HG03139 (cell line): ENCODE measurements around the gene ASGR2.
"Not testable (repeated sequence)": the region's sequence is repeated elsewhere in the genome, so short reads cannot be mapped to it uniquely, and the experiment has no call there.

Experiments used
- ATAC-seq: cut with Tn5 transposase; IDR thresholded peaks from one replicate; pipeline ENCODE4 v1.9.1; 2021; ENCODE audit not compliant: unreplicated experiment

Gene ASGR2, protein sequence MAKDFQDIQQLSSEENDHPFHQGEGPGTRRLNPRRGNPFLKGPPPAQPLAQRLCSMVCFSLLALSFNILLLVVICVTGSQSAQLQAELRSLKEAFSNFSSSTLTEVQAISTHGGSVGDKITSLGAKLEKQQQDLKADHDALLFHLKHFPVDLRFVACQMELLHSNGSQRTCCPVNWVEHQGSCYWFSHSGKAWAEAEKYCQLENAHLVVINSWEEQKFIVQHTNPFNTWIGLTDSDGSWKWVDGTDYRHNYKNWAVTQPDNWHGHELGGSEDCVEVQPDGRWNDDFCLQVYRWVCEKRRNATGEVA

DNA sequence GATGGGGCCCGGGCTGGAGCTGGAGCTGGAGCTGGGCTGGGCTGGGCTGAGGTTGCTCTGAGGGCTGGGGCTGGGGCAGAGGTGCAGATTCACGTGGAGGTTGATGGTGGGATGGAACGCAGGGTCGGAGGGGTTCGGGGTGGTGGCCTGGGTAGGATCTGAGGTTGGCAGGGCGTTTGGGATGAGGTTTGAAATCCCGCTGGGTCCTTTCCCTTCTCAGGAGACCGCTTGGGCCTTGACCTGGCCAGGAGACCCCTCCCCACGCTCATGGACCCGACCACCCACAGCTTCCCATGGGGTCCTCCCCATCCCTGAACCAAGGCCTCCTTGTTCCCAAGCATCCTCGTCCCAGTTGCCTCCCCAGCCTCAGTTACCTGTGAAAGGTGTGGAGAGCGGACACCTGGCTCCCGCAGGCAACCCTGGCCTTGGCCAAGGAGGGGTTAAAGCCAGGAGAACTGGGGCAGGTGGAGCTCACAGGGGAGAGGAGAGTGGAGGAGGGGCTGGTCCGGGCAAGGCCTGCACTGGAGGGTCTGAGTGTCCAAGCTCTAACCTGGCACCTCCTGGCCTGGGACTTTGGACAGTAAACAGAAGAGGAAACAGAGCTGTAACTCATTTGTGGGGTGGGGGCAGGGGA is at the start of gene ASGR2:
Gene ASGR2 (minus strand): TSS at position 582 of the 634 bp plus-strand sequence. CDS start 582 bp downstream, outside the sequence.
- no peak for ATAC-seq

DNA sequence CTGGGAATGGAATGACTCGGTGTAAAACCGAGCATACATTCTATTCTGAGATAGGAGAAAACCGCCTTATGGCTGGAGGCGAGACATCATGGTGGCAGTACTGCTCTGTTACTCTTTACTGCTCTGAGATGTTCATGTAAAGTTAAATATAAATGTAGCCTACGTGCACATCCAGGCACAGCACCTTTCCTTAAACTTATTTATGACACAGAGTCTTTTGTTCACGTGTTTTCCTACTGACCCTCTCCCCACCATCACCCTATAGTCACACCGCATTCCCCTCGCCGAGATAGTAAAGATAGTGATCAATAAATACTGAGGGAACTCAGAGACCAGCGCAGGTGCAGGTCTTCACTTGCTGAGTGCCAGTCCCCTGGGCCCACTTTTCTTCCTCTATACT is 44.9 kb upstream of the ASGR2 start:
- ATAC-seq: not testable (repeated sequence)

DNA sequence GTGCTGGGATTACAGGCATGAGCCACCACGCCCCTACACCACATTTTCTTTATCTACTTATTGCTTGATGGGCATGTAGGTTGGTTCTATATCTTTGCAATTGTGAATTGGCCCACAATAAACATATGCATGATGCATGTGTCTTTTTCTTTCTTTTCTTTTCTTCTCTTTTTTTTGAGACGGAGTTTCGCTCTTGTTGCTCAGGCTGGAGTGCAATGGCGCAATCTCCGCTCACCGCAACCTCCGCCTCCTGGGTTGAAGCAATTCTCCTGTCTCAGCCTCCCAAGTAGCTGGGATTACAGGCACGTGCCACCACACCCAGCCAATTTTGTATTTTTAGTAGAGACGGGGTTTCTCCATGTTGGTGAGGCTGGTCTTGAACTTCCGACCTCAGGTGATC is 43.8 kb upstream of the ASGR2 start:
- ATAC-seq: not testable (repeated sequence)

DNA sequence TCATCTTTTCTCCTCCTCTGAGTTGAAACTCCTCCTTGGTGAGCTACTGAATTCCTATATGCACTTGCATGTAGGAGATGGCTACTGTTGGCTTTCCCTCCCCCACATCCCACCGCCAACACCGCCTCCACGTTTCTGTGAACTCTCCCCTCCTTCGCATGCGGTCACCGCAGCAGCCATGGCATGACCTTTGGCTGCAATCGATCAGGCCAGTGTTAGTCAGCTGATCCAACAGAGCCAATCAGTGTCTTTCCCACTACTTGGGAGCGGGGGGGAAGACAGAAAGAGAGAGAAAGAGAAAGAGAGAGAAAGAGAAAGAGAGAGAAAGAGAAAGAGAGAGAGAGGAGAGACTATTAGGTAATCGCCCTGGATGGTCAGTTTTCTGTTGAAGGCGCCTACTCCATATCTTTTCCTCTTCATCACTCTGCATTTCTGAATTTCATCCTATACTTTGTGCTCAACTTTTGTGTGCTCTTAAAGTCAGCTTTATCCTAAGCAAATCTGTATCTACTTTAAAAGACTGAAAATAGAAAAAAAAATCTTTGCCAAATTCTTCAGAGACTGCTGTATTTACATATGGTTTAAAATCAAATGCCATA is 41.8 kb upstream of the ASGR2 start:
- ATAC-seq: no peak

DNA sequence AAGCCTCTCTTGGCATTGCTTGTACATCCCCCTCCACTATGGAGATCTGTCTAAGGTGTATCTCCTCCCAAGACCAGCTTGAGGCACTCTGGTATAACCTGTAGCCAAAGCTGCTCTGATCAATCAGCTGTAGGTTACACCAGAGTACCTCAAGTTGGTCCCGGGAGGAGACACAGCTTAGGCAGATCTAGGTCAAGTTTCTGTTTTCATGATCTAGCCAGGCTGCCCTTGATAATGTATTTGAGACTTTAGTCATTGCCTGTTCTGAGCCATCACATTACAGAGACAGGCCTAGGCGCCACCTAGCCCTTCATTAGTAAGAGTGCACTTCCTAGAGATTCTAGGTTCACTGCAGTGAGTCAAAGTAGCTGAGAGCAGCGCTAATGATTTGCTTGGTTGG is 33.1 kb upstream of the ASGR2 start:
- ATAC-seq: no peak

DNA sequence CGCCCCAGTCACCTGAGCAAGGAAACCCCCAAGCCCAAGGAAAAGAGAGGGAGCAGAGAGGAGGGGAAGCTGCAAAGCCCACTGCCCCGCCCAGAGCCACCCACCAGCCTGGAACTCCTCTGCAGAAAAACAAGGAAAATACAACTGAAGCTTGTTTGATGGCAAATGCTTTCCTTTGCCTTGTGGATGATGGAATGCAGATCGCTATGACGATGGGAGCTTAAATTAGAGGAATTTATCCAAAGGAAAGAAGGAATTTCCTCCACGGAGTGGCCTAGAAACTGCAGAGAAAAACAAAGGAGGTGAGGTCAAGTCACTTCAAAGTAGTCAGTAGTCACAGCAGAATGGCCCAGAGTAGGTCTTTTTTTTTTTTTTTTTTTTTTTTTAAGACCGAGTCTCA is 31.5 kb upstream of the ASGR2 start:
- no peak for ATAC-seq

DNA sequence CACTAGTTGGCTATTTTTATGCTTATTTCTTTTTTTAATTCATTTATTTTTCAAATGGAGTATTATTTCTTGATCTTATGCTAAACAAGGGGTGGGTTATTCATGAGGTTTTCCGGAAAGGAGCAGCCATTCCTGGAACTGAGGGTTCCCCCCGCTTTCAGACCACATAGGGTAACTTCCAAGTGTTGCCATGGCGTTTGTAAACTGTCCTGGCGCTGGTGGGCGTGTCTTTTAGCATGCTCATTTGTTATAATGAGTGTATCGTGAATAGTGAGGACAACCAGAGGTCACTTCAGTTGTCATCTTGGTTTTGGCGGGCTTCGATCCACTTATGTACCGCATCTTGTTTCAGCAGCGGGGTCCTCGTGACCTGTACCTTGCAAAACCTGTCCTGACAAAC is 29.6 kb upstream of the ASGR2 start:
- ATAC-seq: no peak

DNA sequence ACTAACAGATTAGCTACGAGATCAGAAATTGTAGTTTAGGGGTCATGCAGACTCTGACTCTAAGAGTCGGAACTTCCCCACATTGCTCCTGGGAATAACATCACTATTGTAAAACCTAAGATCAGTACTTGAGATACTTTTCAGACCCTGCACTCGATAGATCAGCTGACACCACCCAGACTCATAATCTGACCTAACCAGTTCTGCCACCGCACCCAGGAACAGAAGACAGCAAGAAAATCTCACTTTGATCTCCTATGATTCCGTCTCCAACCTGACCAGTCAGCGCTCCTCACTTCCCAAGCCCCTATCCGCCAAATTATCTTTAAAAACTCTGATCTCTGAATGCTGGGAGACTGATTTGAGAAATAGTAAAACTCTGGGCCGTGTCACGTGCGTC is 27.2 kb upstream of the ASGR2 start:
- ATAC-seq: no peak

DNA sequence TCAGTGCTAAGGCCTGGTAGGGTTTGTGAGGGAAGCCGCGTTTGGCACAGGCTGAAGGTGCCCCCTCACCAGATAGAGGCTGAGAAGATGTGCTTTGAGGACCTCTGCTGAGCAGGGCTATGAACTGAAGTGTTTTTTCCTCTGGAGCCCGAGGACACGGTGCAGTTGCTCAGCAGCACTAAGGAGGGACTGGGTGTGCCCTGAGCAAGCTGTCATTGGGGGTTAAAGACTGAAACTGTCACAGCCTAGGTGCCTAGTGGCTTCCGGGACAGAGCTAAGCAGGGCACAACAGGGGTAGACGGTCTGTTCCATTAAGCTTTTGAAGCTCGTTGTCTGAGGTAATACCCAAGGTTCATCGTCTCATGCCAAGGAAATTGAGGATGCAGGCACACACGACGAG is 24.8 kb upstream of the ASGR2 start:
- ATAC-seq: no peak

DNA sequence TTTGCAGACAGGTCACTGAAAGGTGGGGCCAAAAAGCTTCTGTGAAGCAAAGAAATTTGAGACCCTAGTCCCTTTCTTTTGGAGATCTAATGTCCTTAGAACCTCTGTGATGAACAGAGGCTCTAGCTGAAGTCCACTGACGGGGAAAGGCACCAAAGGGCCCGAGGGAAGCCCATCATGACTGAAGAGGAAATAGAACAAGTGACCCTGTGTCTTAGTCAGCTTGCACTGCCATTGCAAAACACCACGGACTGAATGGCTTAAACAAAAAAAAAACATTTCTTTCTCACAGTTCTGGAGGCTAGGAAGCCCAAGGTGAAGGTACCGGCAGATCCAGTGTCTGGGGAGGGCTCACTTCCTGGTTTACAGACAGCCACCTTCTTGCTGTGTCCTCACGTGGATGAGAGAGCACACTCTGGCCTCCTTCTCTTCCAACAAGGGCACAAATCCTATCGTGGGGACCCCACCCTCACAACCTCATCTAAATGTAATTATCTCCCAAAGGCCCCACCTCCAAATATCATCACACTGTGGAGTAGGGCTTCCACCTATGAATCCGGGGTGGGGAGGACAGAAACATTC is 24.3 kb upstream of the ASGR2 start:
- ATAC-seq: no peak

DNA sequence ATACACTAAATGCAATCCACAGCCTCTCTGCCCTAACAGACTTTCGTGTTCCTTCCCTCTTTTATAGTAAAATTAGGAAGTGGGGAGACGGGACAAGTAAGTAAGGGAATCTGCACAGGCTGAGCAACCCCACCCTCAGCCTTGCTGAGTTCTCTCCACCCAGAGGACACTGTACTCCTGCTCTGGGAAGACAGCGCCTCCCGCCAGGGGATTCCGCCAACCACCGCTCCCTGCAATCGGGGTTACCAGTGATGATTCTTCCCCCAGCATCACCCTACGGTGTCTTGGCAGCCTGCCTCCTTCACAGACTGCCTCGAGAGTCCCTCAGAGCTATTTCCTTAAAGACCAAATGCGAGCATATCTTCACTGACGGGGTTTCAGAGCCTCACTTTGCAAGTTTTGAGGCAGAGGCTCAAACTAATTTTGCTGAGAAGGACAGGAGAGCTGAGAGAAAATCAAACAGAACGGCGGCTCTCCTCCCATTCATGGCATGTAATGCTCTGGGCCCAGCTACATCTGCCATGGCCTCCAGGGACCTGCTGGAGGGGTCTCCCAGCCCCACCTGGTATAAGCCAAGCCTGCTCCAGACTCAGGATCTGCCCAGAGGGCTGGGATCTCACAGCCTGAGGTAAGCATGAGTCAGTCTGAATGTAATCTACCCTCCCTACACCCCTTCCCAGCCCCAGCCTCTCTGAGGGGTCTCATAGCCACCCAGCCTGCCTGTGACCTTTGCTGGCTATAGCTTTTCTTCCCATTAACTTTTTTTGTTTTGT is 22.7 kb upstream of the ASGR2 start:
- no peak for ATAC-seq

DNA sequence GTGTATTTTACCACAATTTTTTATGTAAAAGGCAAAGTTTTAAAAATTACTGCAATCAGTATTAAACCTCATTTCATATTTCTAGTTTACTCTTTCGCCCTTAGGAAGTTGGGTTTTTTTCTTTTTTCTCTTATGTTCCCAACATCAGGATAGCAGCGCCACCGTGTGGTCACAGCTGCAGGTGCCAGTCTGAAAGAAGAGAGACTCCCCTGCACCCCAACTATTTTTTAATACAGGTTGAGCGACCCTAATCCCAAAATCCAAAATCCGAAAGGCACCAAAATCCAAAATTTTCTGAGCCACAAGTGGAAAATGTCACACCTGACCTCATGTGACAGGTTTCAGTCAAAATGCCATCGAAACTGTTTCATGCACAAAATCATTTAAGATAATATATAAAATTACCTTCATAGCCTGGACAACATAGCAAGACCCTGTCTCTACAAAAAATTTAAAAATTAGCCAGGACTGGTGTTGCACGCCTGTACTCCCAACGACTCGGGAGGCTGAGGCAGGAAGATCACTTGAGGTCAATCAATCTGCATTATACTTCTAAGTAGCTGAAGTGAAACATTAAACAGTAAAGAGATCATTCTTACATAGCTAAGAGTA is 21.8 kb upstream of the ASGR2 start:
- no peak for ATAC-seq

DNA sequence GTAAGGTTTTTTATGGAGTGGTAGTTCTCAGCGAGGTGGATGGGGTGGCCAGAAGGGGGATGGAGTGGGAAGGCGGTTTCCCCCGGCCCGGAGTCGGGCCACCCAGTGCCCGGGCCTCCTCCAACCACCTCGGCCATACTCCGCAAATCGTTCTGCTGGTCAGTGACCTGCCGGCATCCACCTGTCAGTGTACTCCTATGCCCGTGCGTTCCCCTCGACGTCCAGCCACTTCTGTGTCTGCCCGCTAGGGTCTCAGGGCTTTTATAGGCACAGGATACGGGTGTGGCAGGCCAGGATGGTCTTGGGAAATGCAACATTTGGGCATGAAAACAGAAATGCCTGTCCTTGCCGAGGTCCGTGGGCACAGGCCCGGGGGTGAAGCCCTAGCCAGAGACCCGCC is 19.3 kb upstream of the ASGR2 start:
- no peak for ATAC-seq

DNA sequence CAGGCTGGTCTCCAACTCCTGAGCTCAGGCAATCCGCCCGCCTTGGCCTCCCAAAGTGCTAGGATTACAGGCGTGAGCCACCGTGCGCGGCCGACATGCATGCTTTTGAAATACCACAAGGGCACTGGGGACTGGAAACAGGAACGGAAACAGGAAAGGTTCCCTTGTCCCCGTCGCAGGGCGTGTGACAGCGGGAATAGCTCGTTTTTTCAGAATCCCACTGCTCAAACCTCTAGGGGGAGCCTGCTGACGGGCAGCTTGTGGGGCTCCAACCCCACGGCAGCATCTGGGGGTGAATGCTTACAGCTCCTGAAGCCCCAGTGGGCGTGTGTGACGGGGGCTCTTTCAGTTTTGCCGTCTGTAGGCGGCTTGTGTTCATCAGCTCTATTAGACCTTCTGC is 18.8 kb upstream of the ASGR2 start:
- no peak for ATAC-seq

DNA sequence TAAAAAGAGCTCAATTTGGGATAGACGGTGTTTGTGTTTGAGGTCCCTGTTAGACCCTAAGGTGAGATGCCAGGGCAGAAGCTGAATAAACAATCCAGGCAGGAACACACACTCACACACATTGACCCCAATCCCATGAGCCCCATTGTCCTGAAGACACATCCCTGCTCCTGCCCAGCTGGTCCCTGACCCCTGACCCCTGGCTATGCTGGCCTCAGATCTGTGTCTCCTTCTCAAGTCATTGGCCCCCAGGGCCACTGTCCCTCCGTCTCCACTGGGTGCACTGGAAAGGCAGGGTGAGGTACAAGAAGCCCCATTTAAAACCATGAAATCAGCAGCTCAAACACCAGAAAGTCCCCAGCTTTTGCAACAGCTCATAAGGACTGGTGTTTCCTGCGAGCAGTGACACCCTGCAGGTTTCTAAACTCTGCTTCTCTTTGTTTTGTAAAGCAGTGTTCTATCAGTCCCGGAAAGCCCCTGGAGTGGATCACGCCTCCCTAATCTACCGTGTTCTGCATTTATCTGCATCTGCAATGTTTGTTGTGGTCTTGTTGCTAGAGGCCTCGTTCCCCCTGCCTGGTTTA is 18.0 kb upstream of the ASGR2 start:
- ATAC-seq: no peak

DNA sequence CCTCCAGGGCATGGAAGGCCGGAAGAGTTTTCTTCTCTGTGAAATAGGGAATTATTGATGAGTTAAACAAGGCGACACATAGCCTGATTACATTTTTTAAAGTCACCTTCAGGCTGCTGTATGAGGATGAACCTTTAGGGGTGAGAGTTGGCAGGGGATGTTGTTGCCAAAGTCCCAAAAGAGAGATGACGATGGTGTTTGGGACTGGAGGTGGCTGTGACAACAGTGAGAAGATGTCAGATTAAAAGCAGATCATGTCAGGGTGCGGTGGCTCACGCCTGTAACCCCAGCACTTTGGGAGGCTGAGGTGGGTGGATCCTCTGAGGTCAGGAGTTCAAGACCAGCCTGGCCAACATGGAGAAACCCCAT is 16.8 kb upstream of the ASGR2 start:
- no peak for ATAC-seq

DNA sequence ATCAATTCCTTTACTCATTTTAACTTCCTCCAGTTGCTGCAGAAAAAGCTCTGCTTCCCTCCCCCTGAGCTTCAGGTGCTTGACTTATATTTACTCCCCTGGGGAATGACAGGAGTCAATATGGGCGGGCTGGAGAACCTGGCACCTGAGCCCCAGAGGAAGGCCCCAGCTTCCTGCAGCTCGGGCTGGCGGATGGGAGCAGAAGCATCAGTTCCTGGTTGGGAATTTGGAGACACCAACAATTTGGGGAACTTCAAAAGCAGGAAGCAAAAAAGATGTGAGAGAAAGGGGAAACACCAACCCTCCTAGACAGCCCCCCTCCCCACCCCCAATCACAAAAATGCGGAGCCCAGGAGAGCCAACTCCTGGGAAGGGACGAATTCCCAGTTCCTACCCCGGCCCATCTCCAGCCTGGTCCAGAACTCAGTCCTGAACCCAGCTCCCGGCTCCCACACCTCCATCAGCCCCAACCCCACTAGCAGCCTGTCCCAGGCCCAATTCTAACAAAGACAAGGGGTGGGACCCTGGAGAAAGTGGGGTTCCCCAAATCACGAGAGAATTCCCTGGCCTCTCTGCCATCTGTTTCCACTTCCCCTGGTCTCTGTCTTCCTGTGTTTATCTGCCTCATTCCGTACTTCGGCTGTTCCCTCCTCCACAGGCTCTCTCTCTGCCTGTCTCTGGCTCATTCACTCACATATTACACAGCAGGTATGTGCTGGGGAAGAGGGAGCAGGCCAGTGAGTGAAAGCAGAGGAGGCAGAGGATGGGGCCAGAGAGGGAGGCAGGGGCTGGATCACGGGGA is 16.2 kb upstream of the ASGR2 start:
- ATAC-seq: no peak

DNA sequence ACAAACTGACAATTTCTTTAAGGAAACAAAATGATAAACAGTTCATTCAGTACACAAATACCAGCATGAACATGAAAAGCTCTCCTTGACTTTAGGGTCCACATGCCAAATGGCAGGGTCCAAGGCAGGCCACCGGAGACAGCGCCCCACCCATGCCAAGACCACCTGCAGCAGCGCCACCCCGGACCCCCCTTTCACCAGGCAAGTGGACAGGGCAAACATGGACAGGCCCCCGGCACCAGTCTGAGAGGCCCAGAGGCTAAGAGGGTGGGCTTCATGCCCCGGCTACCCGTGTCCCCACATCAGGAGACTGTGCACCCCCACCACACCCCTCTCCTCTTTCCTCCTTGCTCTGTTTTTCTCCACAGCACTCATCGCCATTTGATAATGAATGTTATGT is 14.7 kb upstream of the ASGR2 start:
- no peak for ATAC-seq

DNA sequence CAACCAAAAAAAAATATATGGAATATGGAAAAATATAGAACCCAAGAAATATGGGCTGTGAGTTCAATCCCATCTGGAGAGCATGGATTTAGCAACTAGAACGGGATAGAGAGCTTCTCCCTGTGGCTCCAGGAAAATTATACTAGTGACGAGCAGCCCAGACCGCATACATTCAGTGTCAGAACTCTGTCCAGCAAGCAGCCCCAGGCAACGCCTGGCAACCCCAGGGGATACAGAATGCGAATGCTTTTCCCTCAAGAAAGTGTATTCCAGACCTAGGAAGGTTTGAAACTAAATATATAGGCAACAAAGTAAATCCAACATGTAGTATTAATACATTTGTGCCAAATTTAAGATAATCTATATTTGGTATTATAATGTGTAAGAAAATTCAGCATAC is 13.5 kb upstream of the ASGR2 start:
- no peak for ATAC-seq

DNA sequence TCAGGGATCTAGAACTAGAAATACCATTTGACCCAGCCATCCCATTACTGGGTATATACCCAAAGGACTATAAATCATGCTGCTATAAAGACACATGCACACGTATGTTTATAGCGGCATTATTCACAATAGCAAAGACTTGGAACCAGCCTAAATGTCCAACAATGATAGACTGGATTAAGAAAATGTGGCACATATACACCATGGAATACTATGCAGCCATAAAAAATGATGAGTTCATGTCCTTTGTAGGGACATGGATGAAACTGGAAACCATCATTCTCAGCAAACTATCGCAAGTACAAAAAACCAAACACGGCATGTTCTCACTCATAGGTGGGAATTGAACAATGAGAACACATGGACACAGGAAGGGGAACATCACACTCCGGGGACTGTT is 12.9 kb upstream of the ASGR2 start:
- not testable (repeated sequence) for ATAC-seq
